HG03095 (cell line): Measurements from ENCODE around the gene MUC13.
A peak's percentile ranks its signal among the peaks of the same experiment; 100 is the strongest.

ENCODE experiments used
- ATAC-seq: cut with Tn5 transposase; IDR thresholded peaks from one replicate; pipeline ENCODE4 v1.9.1; 2021; ENCODE audit warnings: moderate library complexity; ENCODE audit not compliant: unreplicated experiment

MUC13 gene

GRCh38 chr3:124904835-124905492, 29.6 kb downstream of the MUC13 start:
- ATAC-seq = no peak

- ATAC-seq = no peak
These were observed 30.4 kb downstream of the MUC13 start for GRCh38 chr3:124903896-124904834.

GRCh38 chr3:124896824-124897526, 37.6 kb downstream of the MUC13 start:
- no peak for ATAC-seq

- ATAC-seq = no peak
These were observed 38.8 kb downstream of the MUC13 start for GRCh38 chr3:124895756-124896155.

- ATAC-seq = no peak
These were observed 41.0 kb downstream of the MUC13 start for GRCh38 chr3:124893526-124893925.

GRCh38 chr3:124890573-124891190, 43.9 kb downstream of the MUC13 start:
- ATAC-seq = no peak

- ATAC-seq = no peak
These were observed 45.8 kb downstream of the MUC13 start for GRCh38 chr3:124888482-124889441.

- ATAC-seq = no peak
These were observed 46.6 kb downstream of the MUC13 start for GRCh38 chr3:124887932-124888298.

GRCh38 chr3:124887177-124887931, 47.2 kb downstream of the MUC13 start, which contains the start of gene ITGB5:
ITGB5 (minus strand) TSS chr3:124887365; CDS start chr3:124887000, 365 bp downstream.
- peak; percentile 48 for ATAC-seq

- ATAC-seq = peak; percentile 31
These were observed 48.1 kb downstream of the MUC13 start for GRCh38 chr3:124886168-124887056.

GRCh38 chr3:124885466-124886167, 48.9 kb downstream of the MUC13 start:
- no peak for ATAC-seq

GRCh38 chr3:124884474-124885101, 50.0 kb downstream of the MUC13 start:
- ATAC-seq = no peak

- ATAC-seq = no peak
These were observed 50.6 kb downstream of the MUC13 start for GRCh38 chr3:124883766-124884473.

GRCh38 chr3:124882816-124883747, 51.5 kb downstream of the MUC13 start:
- no peak for ATAC-seq

GRCh38 chr3:124881976-124882697, 52.4 kb downstream of the MUC13 start:
- ATAC-seq = no peak
